GM12865 (cell line): ENCODE measurements around the gene TLCD4.

Experiments
- DNase-seq: peaks from one replicate; pipeline ENCODE4 v3.0.0; 2010; ENCODE audit warnings: low read depth
- H3K4me3 ChIP-seq: 2 replicates; pipeline ENCODE4 v1.5.1; 2011; ENCODE audit warnings: mild to moderate bottlenecking, low read depth, low read length, control low read depth
- CTCF ChIP-seq: IDR thresholded peaks from 2 replicates; pipeline ENCODE4 v1.5.1; 2011; ENCODE audit warnings: low read length, control low read depth, low read depth, inconsistent platforms; ENCODE audit not compliant: insufficient read depth; ENCODE audit errors: missing control alignments

Gene TLCD4

DNA sequence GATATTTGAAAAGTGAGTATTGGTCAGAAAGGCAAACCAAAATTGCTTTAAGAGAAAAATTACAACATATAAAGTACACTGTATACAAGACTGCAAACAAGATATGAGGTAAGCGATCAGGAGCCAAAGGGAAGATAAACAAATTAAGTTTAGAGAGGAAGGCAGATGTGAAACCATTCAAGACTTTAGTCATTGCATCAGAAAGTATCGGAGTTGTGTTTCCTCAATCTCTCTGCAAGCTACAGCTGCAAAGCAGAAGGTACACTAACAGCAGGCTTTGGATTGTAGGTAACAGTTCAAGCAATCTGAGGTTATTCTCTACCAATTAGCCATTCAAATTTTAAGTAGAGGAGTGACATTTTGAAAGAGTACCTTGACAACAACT lies 21.3 kb upstream of the TLCD4 start:
- peak; percentile 73 for DNase-seq
- H3K4me3 ChIP-seq = no peak overlapping the region
- TF ChIP-seq CTCF = no peak

DNA sequence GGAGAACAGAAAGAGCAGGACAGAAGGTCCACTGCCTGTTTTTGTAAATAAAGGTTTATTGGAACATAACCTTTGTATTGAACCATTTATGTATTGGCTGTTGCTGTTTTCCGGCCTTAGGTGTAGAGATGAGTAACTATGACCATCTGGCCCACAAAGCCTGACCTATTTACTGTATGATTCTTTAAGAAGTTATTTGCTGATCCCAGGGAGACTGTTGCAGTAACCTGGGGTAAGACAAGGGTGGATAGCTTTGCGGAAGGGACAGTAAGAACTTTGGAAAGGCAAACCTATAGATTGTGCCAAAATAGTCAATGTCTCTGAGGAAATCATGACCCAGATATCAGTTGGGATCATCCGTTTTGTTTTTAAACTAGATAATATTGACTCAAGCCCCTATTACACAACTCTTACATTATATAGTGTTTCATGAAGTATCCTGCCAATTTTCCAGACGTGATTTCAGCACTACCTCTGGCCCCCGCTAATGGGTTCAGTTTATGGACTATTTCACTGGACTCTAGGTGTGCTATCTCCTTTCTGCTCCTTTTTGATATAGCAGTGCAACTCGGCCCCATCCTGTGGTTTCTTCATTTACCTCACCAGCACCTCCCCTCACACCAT lies 20.8 kb upstream of the TLCD4 start:
- no peak overlapping the region for H3K4me3 ChIP-seq
- no peak for DNase-seq
- no peak for TF ChIP-seq CTCF

DNA sequence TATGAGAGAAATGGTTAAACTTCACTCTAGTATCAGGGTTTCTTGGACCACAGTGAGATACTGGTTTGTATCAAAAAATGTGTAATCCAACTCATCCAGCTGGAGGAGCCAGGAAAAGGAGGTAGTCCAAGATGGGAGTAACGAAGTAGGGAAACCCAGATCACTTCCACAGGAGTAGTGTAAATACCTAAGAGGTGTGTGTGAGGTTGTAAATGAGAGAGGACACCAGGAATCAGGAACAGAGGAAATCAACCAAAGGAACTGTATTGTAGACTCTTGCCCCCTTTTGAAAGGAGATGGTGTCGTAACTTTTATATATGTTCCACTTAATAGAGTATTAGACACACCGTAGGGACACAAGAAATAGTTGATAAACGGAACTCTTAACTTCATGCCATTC lies 19.7 kb upstream of the TLCD4 start:
- no peak overlapping the region for H3K4me3 ChIP-seq
- TF ChIP-seq CTCF = no peak
- no peak for DNase-seq

- no peak for DNase-seq
- TF ChIP-seq CTCF = no peak
- no peak overlapping the region for H3K4me3 ChIP-seq
Observed at GRCh38 chr1:95098196-95098595, 19.0 kb upstream of the TLCD4 start.

GRCh38 chr1:95108792-95109191 lies 8.4 kb upstream of the TLCD4 start:
- H3K4me3 ChIP-seq = no peak overlapping the region
- TF ChIP-seq CTCF = no peak

DNA sequence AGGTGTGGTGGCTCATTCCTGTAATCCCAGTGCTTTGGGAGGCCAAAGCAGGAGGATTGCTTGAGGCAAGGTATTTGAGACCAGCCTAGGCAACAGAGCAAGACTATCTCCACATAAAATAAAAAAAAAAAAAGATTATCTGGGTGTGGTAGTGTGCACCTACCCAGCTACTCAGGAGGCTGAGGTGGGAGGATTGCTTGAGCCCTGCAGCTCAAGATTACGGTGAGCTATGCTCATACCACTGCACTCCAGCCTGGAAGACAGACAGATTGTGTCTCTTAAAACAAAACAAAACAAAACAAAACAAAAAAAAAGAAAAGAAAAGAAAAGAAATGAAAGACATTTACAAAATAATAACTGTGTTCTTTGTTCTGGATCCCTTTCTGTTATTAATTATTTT lies 6.1 kb upstream of the TLCD4 start:
- H3K4me3 ChIP-seq = no peak overlapping the region
- TF ChIP-seq CTCF = no peak
- no peak for DNase-seq

More at GRCh38 chr1:95108792-95109191, 8.4 kb upstream of the TLCD4 start:
- no peak for DNase-seq

- H3K4me3 ChIP-seq = no peak overlapping the region
- no peak for DNase-seq
- TF ChIP-seq CTCF = no peak
Observed at GRCh38 chr1:95113684-95114083, 3.5 kb upstream of the TLCD4 start.
